PC-3 (cell line): ENCODE measurements around the gene TIMM9. TPM values are rescaled to one million over a fixed set of nuclear protein-coding genes. Genes with fewer than 3 reads are reported as not detected.

Source experiments
- ATAC-seq: fragments of 200-7000 bp; cut with Tn5 transposase; 2 replicates; pipeline ENCODE4 v1.9.1; 2020; ENCODE audit warnings: mild to moderate bottlenecking, moderate library complexity
- BruUV-seq: library from RNA; stranded (reverse); fragments of 400-500 nt; replicated peaks from 2 replicates; lab custom pipeline; 2021; lab: Mats Ljungman, UMichigan
- CTCF ChIA-PET: fragments of 300-600 bp; sonication (Branson Sonifier 250); formaldehyde crosslinking; loops from one replicate; lab custom pipeline; 2022; ENCODE audit warnings: antibody characterized with exemption; lab: Charles Lee
- POLR2A ChIA-PET: fragments of 300-600 bp; sonication (Branson Sonifier 250); formaldehyde crosslinking; loops from one replicate; lab custom pipeline; 2022; ENCODE audit warnings: antibody characterized with exemption; ENCODE audit not compliant: unreplicated experiment; lab: Charles Lee
- DNase-seq: peaks from one replicate; pipeline ENCODE4 v3.0.0-alpha.2; 2015
- H2AFZ ChIP-seq: fragments of 300-600 bp; sonication (generic); 2 replicates; pipeline ENCODE4 v1.6.0; 2016; ENCODE audit warnings: antibody characterized with exemption, low read length
- H3F3A ChIP-seq: fragments of 300-600 bp; sonication (generic); one replicate; pipeline ENCODE4 v1.6.0; 2017; ENCODE audit warnings: antibody characterized with exemption, low read length, control low read depth, mild to moderate bottlenecking; ENCODE audit not compliant: unreplicated experiment
- H3K27ac ChIP-seq: fragments of 300-600 bp; sonication (generic); 2 replicates; pipeline ENCODE4 v1.5.1; 2016; ENCODE audit warnings: mild to moderate bottlenecking, low read length
- H3K27me3 ChIP-seq: fragments of 300-600 bp; sonication (generic); 2 replicates; pipeline ENCODE4 v1.6.1; 2016; ENCODE audit warnings: low read length, mixed read lengths
- H3K36me3 ChIP-seq: fragments of 300-600 bp; sonication (generic); 2 replicates; pipeline ENCODE4 v1.6.1; 2016; ENCODE audit warnings: low read depth, mixed run types, low read length, mixed read lengths
- H3K4me1 ChIP-seq: fragments of 300-600 bp; sonication (generic); 2 replicates; pipeline ENCODE4 v1.5.1; 2016; ENCODE audit warnings: low read length; ENCODE audit not compliant: insufficient read depth
- H3K4me2 ChIP-seq: fragments of 300-600 bp; sonication (generic); 2 replicates; pipeline ENCODE4 v1.6.0; 2016; ENCODE audit warnings: low read length
- H3K4me3 ChIP-seq: fragments of 300-600 bp; sonication (generic); 2 replicates; pipeline ENCODE4 v1.5.1; 2016; ENCODE audit warnings: mild to moderate bottlenecking, low read length, mixed read lengths
- H3K79me2 ChIP-seq: fragments of 300-600 bp; sonication (generic); 2 replicates; pipeline ENCODE4 v1.6.1; 2017; ENCODE audit warnings: low read length, mixed read lengths
- H3K9ac ChIP-seq: fragments of 300-600 bp; sonication (generic); 2 replicates; pipeline ENCODE4 v1.6.0; 2016; ENCODE audit warnings: mild to moderate bottlenecking, low read length
- H3K9me2 ChIP-seq: fragments of 300-600 bp; sonication (generic); replicated peaks from 2 replicates; pipeline ENCODE4 v1.6.1; 2016; ENCODE audit warnings: mixed run types, low read length, mixed read lengths
- H3K9me3 ChIP-seq: fragments of 300-600 bp; sonication (generic); 2 replicates; pipeline ENCODE4 v1.6.1; 2016; ENCODE audit warnings: low read length, mixed read lengths
- H4K20me1 ChIP-seq: fragments of 300-600 bp; sonication (generic); 2 replicates; pipeline ENCODE4 v1.6.1; 2016; ENCODE audit warnings: low read length, mixed read lengths
- CTCF ChIP-seq: fragments of 300-600 bp; sonication (generic); conservative IDR thresholded peaks from 2 replicates; pipeline ENCODE4 v1.5.1; 2017; ENCODE audit warnings: antibody characterized with exemption, low read depth, mild to moderate bottlenecking, low read length
- EZH2 ChIP-seq: fragments of 300-600 bp; sonication (generic); IDR thresholded peaks from one replicate; pipeline ENCODE4 v1.6.1; 2017; ENCODE audit warnings: antibody characterized with exemption, mild to moderate bottlenecking, low read length; ENCODE audit not compliant: unreplicated experiment
- EZH2phosphoT487 ChIP-seq: fragments of 300-600 bp; sonication (generic); IDR thresholded peaks from 2 replicates; pipeline ENCODE4 v1.6.1; 2018; ENCODE audit warnings: mild to moderate bottlenecking, antibody characterized with exemption, low read length, borderline replicate concordance
- intact Hi-C: fragments of 100-400 bp; cut with micrococcal nuclease; formaldehyde crosslinking; loops from 2 replicates; pipeline ENCODE4 v1.9.0; 2023
- total RNA-seq: library from RNA; depleted of rRNA; stranded (reverse); fragments of >200 nt; gene quantifications from 2 replicates; pipeline ENCODE4 v1.2.3, GENCODE V29; 2014

The TIMM9 gene
- total RNA-seq, 1 experiment from 2014 or later, result 155 TPM

- no peak for ATAC-seq
- Histone ChIP-seq H3K9me2 (no peaks in the 10 kb centered on the region), H3K79me2 (no peaks in the 10 kb centered on the region), H3K4me3 (no peak overlapping the region), H3K4me1 (peaks cover 15% of the 10 kb centered on the region), H3K9ac (no peak overlapping the region), H3K36me3 (peaks cover 39% of the 10 kb centered on the region), H4K20me1 (no peaks in the 10 kb centered on the region), H3K4me2 (no peak overlapping the region), H3K27me3 (no peaks in the 10 kb centered on the region), H3F3A (no peaks in the 10 kb centered on the region), H3K27ac (no peak overlapping the region), H3K9me3 (no peaks in the 10 kb centered on the region), H2AFZ (no peak overlapping the region)
- BruUV-seq, result no TSS peak
- intact Hi-C loops, result loop anchor here (5.0 kb wide), 1 partner anchor 359 kb away; no protein-coding TSS in a partner anchor
- DNase-seq, result no peak
- POLR2A ChIA-PET, result no interaction called here
- TF ChIP-seq EZH2, result no peak
- TF ChIP-seq CTCF, result no peak
- no peak for TF ChIP-seq EZH2phosphoT487
- CTCF ChIA-PET, result interaction anchor here (0.7 kb wide), 1 partner anchor 633 kb away, joined by 4 read pairs; no protein-coding TSS in a partner anchor
These were observed 39.1 kb upstream of the TIMM9 start for GRCh38 chr14:58466459-58466858.

- Histone ChIP-seq H4K20me1 (no peaks in the 10 kb centered on the region), H3K27me3 (no peaks in the 10 kb centered on the region), H3K4me3 (no peak overlapping the region), H3K4me1 (peaks cover 15% of the 10 kb centered on the region), H3K79me2 (no peaks in the 10 kb centered on the region), H2AFZ (no peak overlapping the region), H3K9ac (no peak overlapping the region), H3K4me2 (peak overlapping the region; percentile 15), H3K36me3 (peaks cover 45% of the 10 kb centered on the region), H3F3A (no peaks in the 10 kb centered on the region), H3K9me2 (no peaks in the 10 kb centered on the region), H3K9me3 (no peaks in the 10 kb centered on the region), H3K27ac (no peak overlapping the region)
- ATAC-seq (peak; percentile 76), DNase-seq (peak; percentile 91)
- BruUV-seq, result no TSS peak
- intact Hi-C loops, result loop anchor here (1.0 to 5.0 kb wide), 2 partner anchors 9 to 358 kb away; no protein-coding TSS in a partner anchor
- TF ChIP-seq EZH2phosphoT487, result no peak
- POLR2A ChIA-PET, result no interaction called here
- CTCF ChIA-PET, result interaction anchor here (0.8 kb wide), 1 partner anchor 10 kb away, joined by 3 read pairs; no protein-coding TSS in a partner anchor
These were observed 38.1 kb upstream of the TIMM9 start for GRCh38 chr14:58465421-58465820.

GRCh38 chr14:58464652-58465051 lies 37.3 kb upstream of the TIMM9 start:
- ChIA-PET CTCF (no interaction called here), POLR2A (no interaction called here)
- ATAC-seq, result no peak

More at GRCh38 chr14:58464652-58465051, 37.3 kb upstream of the TIMM9 start:
- intact Hi-C loops, result loop anchor here (1.0 to 5.0 kb wide), 2 partner anchors 8 to 357 kb away; no protein-coding TSS in a partner anchor
- BruUV-seq, result no TSS peak
- H3F3A ChIP-seq, result no peaks in the 10 kb centered on the region
- H3K9ac ChIP-seq, result no peak overlapping the region
- TF ChIP-seq EZH2phosphoT487 (no peak), CTCF (no peak), EZH2 (no peak)
- no peak overlapping the region for H3K4me2 ChIP-seq
- H3K27me3 ChIP-seq, result no peaks in the 10 kb centered on the region
- no peaks in the 10 kb centered on the region for H3K9me2 ChIP-seq
- H3K4me3 ChIP-seq, result no peak overlapping the region
- peaks cover 51% of the 10 kb centered on the region for H3K36me3 ChIP-seq
- no peaks in the 10 kb centered on the region for H4K20me1 ChIP-seq
- peaks cover 15% of the 10 kb centered on the region for H3K4me1 ChIP-seq
- no peaks in the 10 kb centered on the region for H3K9me3 ChIP-seq
- H2AFZ ChIP-seq, result no peak overlapping the region
- DNase-seq, result no peak
- no peak overlapping the region for H3K27ac ChIP-seq
- no peaks in the 10 kb centered on the region for H3K79me2 ChIP-seq
